HG03175 (cell line): ENCODE measurements around the gene POLR2M.
A peak's percentile ranks its signal among the peaks of the same experiment; 100 is the strongest.

Source experiments
- ATAC-seq: cut with Tn5 transposase; IDR thresholded peaks from one replicate; pipeline ENCODE4 v1.9.1; 2021; ENCODE audit warnings: mild to moderate bottlenecking, moderate library complexity; ENCODE audit not compliant: unreplicated experiment

The POLR2M gene

GRCh38 chr15:57706405-57707209 lies at the start of gene POLR2M:
TSS of gene POLR2M (plus strand) at chr15:57706714. CDS start at chr15:57706843, 129 bp downstream.
- peak; percentile 94 for ATAC-seq

GRCh38 chr15:57657619-57658018 lies 48.9 kb upstream of the POLR2M start:
- ATAC-seq: no peak

- ATAC-seq: no peak
Measured at GRCh38 chr15:57662091-57662744, 44.3 kb upstream of the POLR2M start.

GRCh38 chr15:57662802-57663201 lies 43.7 kb upstream of the POLR2M start:
- no peak for ATAC-seq

- no peak for ATAC-seq
Measured at GRCh38 chr15:57663262-57663661, 43.3 kb upstream of the POLR2M start.

- no peak for ATAC-seq
Measured at GRCh38 chr15:57665194-57665593, 41.3 kb upstream of the POLR2M start.

GRCh38 chr15:57665939-57666338 lies 40.6 kb upstream of the POLR2M start:
- no peak for ATAC-seq

- no peak for ATAC-seq
Measured at GRCh38 chr15:57667171-57667849, 39.2 kb upstream of the POLR2M start.

GRCh38 chr15:57668016-57668415 lies 38.5 kb upstream of the POLR2M start:
- ATAC-seq: no peak

- ATAC-seq: no peak
Measured at GRCh38 chr15:57671636-57672035, 34.9 kb upstream of the POLR2M start.

GRCh38 chr15:57675481-57676181 lies 30.9 kb upstream of the POLR2M start:
- ATAC-seq: no peak

GRCh38 chr15:57676585-57676984 lies 29.9 kb upstream of the POLR2M start:
- ATAC-seq: no peak

- no peak for ATAC-seq
Measured at GRCh38 chr15:57677204-57677603, 29.3 kb upstream of the POLR2M start.

- no peak for ATAC-seq
Measured at GRCh38 chr15:57680021-57680420, 26.5 kb upstream of the POLR2M start.

- no peak for ATAC-seq
Measured at GRCh38 chr15:57681011-57681410, 25.5 kb upstream of the POLR2M start.

GRCh38 chr15:57683481-57683880 lies 23.0 kb upstream of the POLR2M start:
- no peak for ATAC-seq

GRCh38 chr15:57684491-57685151 lies 21.9 kb upstream of the POLR2M start:
- no peak for ATAC-seq

GRCh38 chr15:57685306-57686095 lies 21.0 kb upstream of the POLR2M start:
- no peak for ATAC-seq

- no peak for ATAC-seq
Measured at GRCh38 chr15:57686657-57687056, 19.9 kb upstream of the POLR2M start.
